ENCODE measurements around the gene EPHA6. TPM values are rescaled to one million over a fixed set of nuclear protein-coding genes. Genes with fewer than 3 reads are reported as not detected.

EPHA6 gene
- total RNA-seq, 4 donors from 2014 or later: 2.1 to 7.0 (median 5.8) TPM

DNA sequence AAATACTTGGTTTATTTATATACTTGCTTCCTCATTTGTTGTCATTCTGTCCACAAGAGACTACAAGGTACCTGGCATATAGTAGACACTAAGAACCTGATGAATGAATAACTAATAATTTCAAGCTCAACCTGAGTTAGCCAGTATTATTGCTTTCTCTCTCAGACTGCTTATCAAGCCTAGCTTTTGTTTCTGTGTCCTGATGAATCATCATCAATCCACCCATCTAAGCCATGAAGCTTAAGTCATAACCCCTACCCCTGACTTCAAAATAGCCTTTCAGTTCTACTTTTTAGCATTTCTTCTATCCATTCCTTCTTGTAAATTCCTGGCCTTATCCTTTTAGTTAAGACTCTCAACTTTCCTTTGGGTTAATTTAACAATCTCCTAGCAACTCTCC, 420.8 kb downstream of the EPHA6 start:
- intact Hi-C loops (cut with DNase I): no loop called here
- DNase-seq: no peak
- Histone ChIP-seq H3K4me3 (replicated peaks in 1 of 3) (no peak overlapping the region), H3K36me3 (no peaks in the 10 kb centered on the region), H3K27me3 (no peaks in the 10 kb centered on the region), H3K27ac (peak overlapping the region in 2 of 3 donors; percentile 18 to 36), H3K4me1 (peaks cover 10 to 12% of the 10 kb centered on the region in 2 donors), H3K9me3 (no peaks in the 10 kb centered on the region)
- TF ChIP-seq POLR2A (IDR thresholded peaks at IDR 0.05) (no peak), CTCF (IDR thresholded peaks at IDR 0.05) (no peak)

- Histone ChIP-seq H3K4me3 (replicated peaks in 1 of 3) (no peak overlapping the region), H3K9me3 (no peaks in the 10 kb centered on the region), H3K36me3 (no peaks in the 10 kb centered on the region), H3K27me3 (no peaks in the 10 kb centered on the region), H3K27ac (peak overlapping the region in 2 of 3 donors; percentile 18 to 36), H3K4me1 (peaks cover 10 to 12% of the 10 kb centered on the region in 2 donors)
- peak; percentile 8 to 12 for DNase-seq
- intact Hi-C loops (cut with DNase I): no loop called here
- no peak for TF ChIP-seq CTCF (IDR thresholded peaks at IDR 0.05)
- TF ChIP-seq POLR2A (IDR thresholded peaks at IDR 0.05): no peak
These were observed 421.4 kb downstream of the EPHA6 start for GRCh38 chr3:97235611-97236315.

GRCh38 chr3:97241417-97241816, 427.0 kb downstream of the EPHA6 start:
- no peaks in the 10 kb centered on the region for H3K27me3 ChIP-seq
- H3K4me1 ChIP-seq: peaks cover 0 to 5% of the 10 kb centered on the region in 2 donors
- WGBS, 2 donors: 85 to 89% methylated on average over 1 of the region's 1 CpG
- TF ChIP-seq POLR2A (IDR thresholded peaks at IDR 0.05): no peak
- TF ChIP-seq CTCF (IDR thresholded peaks at IDR 0.05): no peak
- intact Hi-C loops (cut with DNase I): no loop called here
- no peaks in the 10 kb centered on the region for H3K36me3 ChIP-seq
- no peak overlapping the region for H3K27ac ChIP-seq
- DNase-seq: no peak
- H3K4me3 ChIP-seq (replicated peaks in 1 of 3): no peak overlapping the region
- no peaks in the 10 kb centered on the region for H3K9me3 ChIP-seq

DNA sequence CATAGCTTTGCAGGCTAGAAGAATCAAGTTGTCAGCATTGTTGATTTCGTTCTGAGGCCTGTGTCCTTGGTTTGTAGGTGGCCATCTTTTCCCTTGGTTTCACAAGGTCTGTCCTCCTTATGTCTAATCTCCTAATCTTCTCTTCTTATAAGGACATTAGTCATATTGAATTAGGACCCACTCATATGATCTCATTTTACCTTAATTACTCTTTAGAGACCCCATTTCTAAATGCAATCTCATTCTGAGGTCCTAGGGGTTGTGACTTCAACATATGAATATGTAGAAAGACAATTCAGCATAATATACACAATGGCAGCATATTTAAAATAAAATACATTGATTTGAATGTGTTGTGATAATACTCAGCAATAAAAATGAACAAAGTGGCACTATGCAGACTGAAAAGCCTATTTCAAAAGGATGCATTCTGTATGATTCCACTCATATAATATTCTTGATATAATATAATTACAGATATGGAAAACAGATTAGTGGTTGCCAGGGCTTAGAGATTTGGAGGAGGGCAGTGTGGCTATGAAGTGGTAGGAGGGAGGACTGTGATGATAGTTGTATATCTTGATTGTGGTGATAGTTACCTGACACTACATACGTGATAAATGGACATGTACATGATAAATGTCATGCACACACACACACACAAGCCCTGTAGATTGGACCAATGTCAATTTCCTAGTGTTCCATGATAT, 431.0 kb downstream of the EPHA6 start:
- no peaks in the 10 kb centered on the region for H3K27me3 ChIP-seq
- no peaks in the 10 kb centered on the region for H3K36me3 ChIP-seq
- no peaks in the 10 kb centered on the region for H3K4me1 ChIP-seq
- intact Hi-C loops (cut with DNase I): no loop called here
- no peak overlapping the region for H3K4me3 ChIP-seq (replicated peaks in 1 of 3)
- TF ChIP-seq POLR2A (IDR thresholded peaks at IDR 0.05) (no peak), CTCF (IDR thresholded peaks at IDR 0.05) (no peak)
- no peaks in the 10 kb centered on the region for H3K9me3 ChIP-seq
- DNase-seq: no peak
- 75 to 90% methylated on average over 2 of the region's 2 CpGs for WGBS, 2 donors
- no peak overlapping the region for H3K27ac ChIP-seq

- Histone ChIP-seq H3K4me3 (replicated peaks in 1 of 3) (no peak overlapping the region), H3K27ac (no peak overlapping the region), H3K9me3 (no peaks in the 10 kb centered on the region), H3K4me1 (no peaks in the 10 kb centered on the region), H3K27me3 (no peaks in the 10 kb centered on the region), H3K36me3 (no peaks in the 10 kb centered on the region)
- 79 to 86% methylated on average over 2 of the region's 2 CpGs for WGBS, 2 donors
- TF ChIP-seq POLR2A (IDR thresholded peaks at IDR 0.05) (no peak), CTCF (IDR thresholded peaks at IDR 0.05) (peak in 1 of 6 experiments; percentile 5)
- no peak for DNase-seq
- intact Hi-C loops (cut with DNase I): no loop called here
These were observed 441.7 kb downstream of the EPHA6 start for GRCh38 chr3:97256060-97256459.
